SU-DHL-6 (cell line): ENCODE measurements around the gene CLCA1.

Source experiments
- CTCF ChIP-seq: fragments of 200-600 bp; sonication (generic); IDR thresholded peaks from one replicate; pipeline ENCODE4 v1.5.1; 2017; ENCODE audit warnings: antibody characterized with exemption, mild to moderate bottlenecking, low read length, moderate library complexity; ENCODE audit not compliant: insufficient read depth, poor library complexity, severe bottlenecking
- EZH2phosphoT487 ChIP-seq: fragments of 200-600 bp; sonication (generic), shearing (Covaris generic); conservative IDR thresholded peaks from 2 replicates; pipeline ENCODE4 v1.6.1; 2018; ENCODE audit warnings: mild to moderate bottlenecking, antibody characterized with exemption, low read length, moderate library complexity, mixed read lengths

GRCh38 chr1:86460998-86461397 is 7.7 kb upstream of the CLCA1 start:
- no peak for TF ChIP-seq CTCF
- no peak for TF ChIP-seq EZH2phosphoT487
